Neural crest cell (in vitro differentiated cells): ENCODE results near the gene DCN. TPM values are rescaled to one million over a fixed set of nuclear protein-coding genes. Genes with fewer than 3 reads are reported as not detected.

Source experiments
- DNase-seq: peaks from one replicate; pipeline ENCODE4 v3.0.0; 2021; ENCODE audit warnings: low read depth, mixed read lengths, low spot score
- H3K27ac Mint-ChIP-seq: one replicate; pipeline ENCODE4 v1.8.0; 2021; ENCODE audit warnings: mild to moderate bottlenecking, mixed read lengths; ENCODE audit not compliant: unreplicated experiment
- H3K27me3 Mint-ChIP-seq: 2 replicates; pipeline ENCODE4 v1.8.0; 2021; ENCODE audit warnings: low read depth, mild to moderate bottlenecking, mixed read lengths
- H3K36me3 Mint-ChIP-seq: 2 replicates; pipeline ENCODE4 v1.8.0; 2021; ENCODE audit warnings: low read depth, mild to moderate bottlenecking, mixed read lengths
- H3K4me1 Mint-ChIP-seq: 2 replicates; pipeline ENCODE4 v1.8.0; 2021; ENCODE audit warnings: mixed read lengths
- H3K4me3 Mint-ChIP-seq: one replicate; pipeline ENCODE4 v1.8.0; 2021; ENCODE audit warnings: mild to moderate bottlenecking, mixed read lengths
- H3K9me3 Mint-ChIP-seq: 2 replicates; pipeline ENCODE4 v1.8.0; 2021; ENCODE audit warnings: mixed read lengths
- CTCF ChIP-seq: fragments of 200-600 bp; sonication (generic); conservative IDR thresholded peaks from 2 replicates; pipeline ENCODE4 v1.5.0; 2021; ENCODE audit warnings: antibody characterized with exemption, mild to moderate bottlenecking
- total RNA-seq: library from RNA; stranded (reverse); gene quantifications from 2 replicates; pipeline ENCODE4 v1.2.1, GENCODE V29; 2021

DCN gene
- total RNA-seq, 1 donor from 2014 or later: 19.6 TPM

GRCh38 chr12:91188778-91189177 is 6.2 kb upstream of the DCN start:
- peaks cover 3% of the 10 kb centered on the region for H3K9me3 Mint-ChIP-seq
- peaks cover 22% of the 10 kb centered on the region for H3K4me1 Mint-ChIP-seq
- no peaks in the 10 kb centered on the region for H3K27me3 Mint-ChIP-seq
- TF ChIP-seq CTCF: no peak
- H3K36me3 Mint-ChIP-seq: no peaks in the 10 kb centered on the region
- no peak overlapping the region for H3K4me3 Mint-ChIP-seq
- no peak overlapping the region for H3K27ac Mint-ChIP-seq
- no peak for DNase-seq

- Mint-ChIP-seq H3K27ac (no peak overlapping the region), H3K9me3 (no peaks in the 10 kb centered on the region), H3K4me3 (no peak overlapping the region), H3K4me1 (peaks cover 36% of the 10 kb centered on the region), H3K27me3 (no peaks in the 10 kb centered on the region), H3K36me3 (no peaks in the 10 kb centered on the region)
- no peak for TF ChIP-seq CTCF
- no peak for DNase-seq
These were observed 3.5 kb upstream of the DCN start for GRCh38 chr12:91186156-91186555.

DNA sequence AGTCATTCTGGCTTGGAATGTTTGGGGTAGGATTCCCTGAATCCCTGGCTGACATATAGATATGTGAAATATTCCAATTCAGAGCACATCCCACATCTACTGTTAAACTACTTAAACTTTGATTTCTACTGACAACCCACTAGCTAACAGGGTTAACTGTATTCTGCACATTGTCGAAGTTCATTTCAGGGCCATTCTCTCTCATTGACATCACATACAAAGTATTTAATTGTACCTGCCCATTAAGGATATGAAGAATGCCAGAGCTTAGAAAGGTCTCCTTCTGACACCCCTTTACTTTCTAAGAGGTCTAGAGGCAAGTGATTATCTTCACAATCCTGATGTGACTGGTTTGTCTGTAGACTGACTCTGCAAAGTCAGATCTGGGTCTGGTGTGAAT is 2.8 kb upstream of the DCN start:
- Mint-ChIP-seq H3K4me3 (no peak overlapping the region), H3K27me3 (no peaks in the 10 kb centered on the region), H3K4me1 (peaks cover 36% of the 10 kb centered on the region), H3K27ac (no peak overlapping the region), H3K36me3 (no peaks in the 10 kb centered on the region), H3K9me3 (no peaks in the 10 kb centered on the region)
- DNase-seq: no peak
- TF ChIP-seq CTCF: no peak

DNA sequence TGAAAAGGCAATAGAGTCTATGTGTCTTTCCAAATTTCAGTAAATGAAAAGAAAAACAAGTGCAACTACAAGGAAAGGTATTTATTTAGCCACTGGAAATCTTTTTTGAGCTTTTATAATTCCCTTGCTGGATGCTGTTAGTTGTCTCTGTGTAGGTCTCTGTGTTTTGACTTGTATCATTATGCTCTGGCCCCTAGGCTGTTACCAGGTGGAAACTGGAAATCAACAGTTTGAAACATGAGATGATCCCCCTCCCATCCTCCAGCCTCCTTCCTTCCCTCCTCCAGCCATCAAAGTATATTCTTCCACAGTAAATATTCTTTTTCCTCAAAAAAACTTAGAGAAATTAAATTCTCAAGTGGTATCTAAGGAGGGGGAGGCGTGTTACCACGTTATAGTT is 934 bp upstream of the DCN start:
- H3K36me3 Mint-ChIP-seq: no peaks in the 10 kb centered on the region
- no peak for DNase-seq
- H3K4me3 Mint-ChIP-seq: no peak overlapping the region
- peaks cover 22% of the 10 kb centered on the region for H3K4me1 Mint-ChIP-seq
- no peak overlapping the region for H3K27ac Mint-ChIP-seq
- TF ChIP-seq CTCF: no peak
- no peaks in the 10 kb centered on the region for H3K9me3 Mint-ChIP-seq
- H3K27me3 Mint-ChIP-seq: no peaks in the 10 kb centered on the region

GRCh38 chr12:91180582-91181395 is 1.8 kb downstream of the DCN start:
- no peak for TF ChIP-seq CTCF
- Mint-ChIP-seq H3K36me3 (no peaks in the 10 kb centered on the region), H3K4me3 (no peak overlapping the region), H3K27ac (no peak overlapping the region), H3K4me1 (peaks cover 20% of the 10 kb centered on the region), H3K9me3 (no peaks in the 10 kb centered on the region), H3K27me3 (no peaks in the 10 kb centered on the region)
- DNase-seq: no peak
